GM10248 (cell line): ENCODE results near the gene SH3BP4.

Source experiments
- CTCF ChIA-PET: fragments of 300-600 bp; sonication (Branson Sonifier 250); formaldehyde crosslinking; extraction: SDS; loops from one replicate; lab custom pipeline; 2021; ENCODE audit warnings: antibody characterized with exemption; lab: Yijun Ruan, JAX
- POLR2A ChIA-PET: fragments of 350-650 bp; sonication (Branson Sonifier 250); formaldehyde crosslinking; extraction: SDS; loops from one replicate; lab custom pipeline; 2020; ENCODE audit warnings: antibody characterized with exemption; lab: Yijun Ruan, JAX
- DNase-seq: peaks from one replicate; pipeline ENCODE4 v3.0.0; 2012; ENCODE audit errors: extremely low spot score
- CTCF ChIP-seq: IDR thresholded peaks from 2 replicates; pipeline ENCODE4 v1.5.1; 2012; ENCODE audit warnings: mild to moderate bottlenecking, low read depth; ENCODE audit errors: extremely low read depth, missing control alignments, control extremely low read depth

SH3BP4 gene

GRCh38 chr2:234955971-234956509 is 4.2 kb downstream of the SH3BP4 start:
- DNase-seq, result no peak
- ChIA-PET CTCF (interaction anchor here (1.0 kb wide), 1 partner anchor 13 kb away, joined by 3 read pairs; no protein-coding TSS in a partner anchor), POLR2A (no interaction called here)
- no peak for TF ChIP-seq CTCF

- no peak for DNase-seq
- no peak for TF ChIP-seq CTCF
- ChIA-PET POLR2A (no interaction called here), CTCF (interaction anchor here (0.7 to 1.6 kb wide), 3 partner anchors 8 to 16 kb away, joined by 3 read pairs; no protein-coding TSS in a partner anchor)
Measured at GRCh38 chr2:234957834-234958135, 6.0 kb downstream of the SH3BP4 start.

GRCh38 chr2:234958311-234958710 is 6.5 kb downstream of the SH3BP4 start:
- no peak for TF ChIP-seq CTCF
- CTCF ChIA-PET, result interaction anchor here (0.7 to 1.6 kb wide), 3 partner anchors 8 to 15 kb away, joined by 3 read pairs; no protein-coding TSS in a partner anchor
- no peak for DNase-seq
- POLR2A ChIA-PET, result no interaction called here

- CTCF ChIA-PET, result interaction anchor here (1.4 to 1.6 kb wide), 2 partner anchors 9 kb away, joined by 3 read pairs; no protein-coding TSS in a partner anchor
- TF ChIP-seq CTCF, result no peak
- POLR2A ChIA-PET, result no interaction called here
- DNase-seq, result no peak
Measured at GRCh38 chr2:234958746-234959395, 7.1 kb downstream of the SH3BP4 start.

GRCh38 chr2:234960175-234961088 is 8.6 kb downstream of the SH3BP4 start:
- TF ChIP-seq CTCF, result no peak
- ChIA-PET POLR2A (no interaction called here), CTCF (interaction anchor here (1.2 to 1.3 kb wide), 2 partner anchors 10 to 11 kb away, joined by 3 read pairs; no protein-coding TSS in a partner anchor)
- no peak for DNase-seq

GRCh38 chr2:234961784-234962183 is 10.0 kb downstream of the SH3BP4 start:
- CTCF ChIA-PET, result interaction anchor here (1.2 kb wide), 1 partner anchor 12 kb away, joined by 3 read pairs; no protein-coding TSS in a partner anchor
- no peak for DNase-seq
- POLR2A ChIA-PET, result no interaction called here
- no peak for TF ChIP-seq CTCF
